IMR-90 (cell line): Measurements from ENCODE around the gene GLDC. TPM values are rescaled to one million over a fixed set of nuclear protein-coding genes. Genes with fewer than 3 reads are reported as not detected.

Source experiments
- ATAC-seq: fragments of 200-7000 bp; cut with Tn5 transposase; 2 replicates; pipeline ENCODE4 v1.9.1; 2020; ENCODE audit warnings: low read depth, mild to moderate bottlenecking, moderate library complexity
- BruUV-seq: library from RNA; stranded (reverse); fragments of 400-500 nt; replicated peaks from 2 replicates; lab custom pipeline; 2021; lab: Mats Ljungman, UMichigan
- CTCF ChIA-PET: fragments of 300-600 bp; formaldehyde crosslinking; extraction: SDS; loops from one replicate; lab custom pipeline; 2021; ENCODE audit warnings: antibody characterized with exemption; lab: Yijun Ruan, JAX
- POLR2A ChIA-PET: fragments of 300-600 bp; sonication (Branson Sonifier 250); formaldehyde crosslinking; loops from one replicate; lab custom pipeline; 2022; ENCODE audit warnings: antibody characterized with exemption; ENCODE audit not compliant: unreplicated experiment; lab: Charles Lee
- DNase-seq: peaks from one replicate; pipeline ENCODE4 v3.0.0; 2013
- H2AFZ ChIP-seq: replicated peaks from 2 replicates; pipeline ENCODE3; 2013; ENCODE audit warnings: low read length, mild to moderate bottlenecking; ENCODE audit not compliant: poor library complexity
- H2AK5ac ChIP-seq: 2 replicates; pipeline ENCODE4 v1.6.1; 2013; ENCODE audit warnings: low read depth, low read length, inconsistent platforms
- H2AK9ac ChIP-seq: replicated peaks from 2 replicates; pipeline ENCODE3; 2013; ENCODE audit warnings: mild to moderate bottlenecking, low read depth, low read length, moderate library complexity; ENCODE audit not compliant: poor library complexity
- H2BK120ac ChIP-seq: 2 replicates; pipeline ENCODE4 v1.6.1; 2013; ENCODE audit warnings: low read depth, low read length, inconsistent platforms
- H2BK15ac ChIP-seq: 3 replicates; pipeline ENCODE4 v1.6.1; 2013; ENCODE audit warnings: low read depth, low read length, inconsistent platforms
- H2BK20ac ChIP-seq: 2 replicates; pipeline ENCODE4 v1.6.1; 2013; ENCODE audit warnings: low read depth, mild to moderate bottlenecking, inconsistent platforms, low read length, moderate library complexity
- H2BK5ac ChIP-seq: 2 replicates; pipeline ENCODE4 v1.6.1; 2013; ENCODE audit warnings: mild to moderate bottlenecking, low read depth, low read length, inconsistent platforms; ENCODE audit not compliant: poor library complexity, severe bottlenecking
- H3K14ac ChIP-seq: replicated peaks from 2 replicates; pipeline ENCODE4 v1.6.1; 2013; ENCODE audit warnings: low read depth, low read length, inconsistent platforms
- H3K18ac ChIP-seq: 2 replicates; pipeline ENCODE4 v1.6.1; 2013; ENCODE audit warnings: low read depth, low read length, control low read depth
- H3K23ac ChIP-seq: 2 replicates; pipeline ENCODE4 v1.6.1; 2013; ENCODE audit warnings: low read depth, low read length, inconsistent platforms
- H3K27ac ChIP-seq: 2 replicates; pipeline ENCODE4 v1.5.1; 2013; ENCODE audit warnings: mild to moderate bottlenecking, control low read depth, low read length; ENCODE audit not compliant: insufficient read depth
- H3K27me3 ChIP-seq: 2 replicates; pipeline ENCODE4 v1.6.1; 2013; ENCODE audit warnings: low read length; ENCODE audit not compliant: control insufficient read depth, insufficient read depth
- H3K36me3 ChIP-seq: 2 replicates; pipeline ENCODE4 v1.6.1; 2013; ENCODE audit warnings: low read length, mixed read lengths; ENCODE audit not compliant: control insufficient read depth, insufficient read depth
- H3K4ac ChIP-seq: 2 replicates; pipeline ENCODE4 v1.6.1; 2013; ENCODE audit warnings: low read depth, low read length, inconsistent platforms
- H3K4me1 ChIP-seq: 2 replicates; pipeline ENCODE4 v1.6.1; 2013; ENCODE audit warnings: low read length, mixed read lengths; ENCODE audit not compliant: control insufficient read depth, insufficient read depth
- H3K4me2 ChIP-seq: 2 replicates; pipeline ENCODE4 v1.6.1; 2013; ENCODE audit warnings: low read depth, mild to moderate bottlenecking, control low read depth, low read length, moderate library complexity
- H3K4me3 ChIP-seq: 2 replicates; pipeline ENCODE4 v1.5.1; 2013; ENCODE audit warnings: low read depth, mild to moderate bottlenecking, control low read depth, low read length, moderate library complexity; ENCODE audit not compliant: insufficient read depth
- H3K56ac ChIP-seq: 2 replicates; pipeline ENCODE4 v1.6.1; 2013; ENCODE audit warnings: low read length, inconsistent platforms; ENCODE audit not compliant: insufficient read depth; ENCODE audit errors: extremely low read depth
- H3K79me1 ChIP-seq, 2 experiments: 2 replicates each; pipeline ENCODE4 v1.6.1; 2013; ENCODE audit warnings: low read length in 2 of 2, inconsistent platforms in 1 of 2, low read depth in 1 of 2
- H3K9ac ChIP-seq: 2 replicates; pipeline ENCODE4 v1.6.1; 2013; ENCODE audit warnings: low read depth, low read length, control low read depth
- H3K9me1 ChIP-seq: 2 replicates; pipeline ENCODE4 v1.6.1; 2013; ENCODE audit warnings: low read length, inconsistent platforms; ENCODE audit not compliant: insufficient read depth
- H3K9me3 ChIP-seq: 2 replicates; pipeline ENCODE4 v1.6.1; 2013; ENCODE audit warnings: low read length; ENCODE audit not compliant: control insufficient read depth, insufficient read depth
- H4K20me1 ChIP-seq: 2 replicates; pipeline ENCODE4 v1.6.1; 2013; ENCODE audit warnings: low read length, inconsistent platforms; ENCODE audit not compliant: insufficient read depth
- H4K5ac ChIP-seq: 2 replicates; pipeline ENCODE4 v1.6.1; 2013; ENCODE audit warnings: mild to moderate bottlenecking, low read depth, low read length, control low read depth
- H4K8ac ChIP-seq, 2 experiments: 2 replicates each; pipeline ENCODE4 v1.6.1; 2013; ENCODE audit warnings: low read depth in 2 of 2, low read length in 2 of 2, control low read depth in 1 of 2, inconsistent platforms in 1 of 2
- H4K91ac ChIP-seq: 2 replicates; pipeline ENCODE4 v1.6.1; 2013; ENCODE audit warnings: low read depth, low read length, inconsistent platforms; ENCODE audit not compliant: insufficient read depth
- MXI1 ChIP-seq: IDR thresholded peaks from 2 replicates; pipeline ENCODE4 v1.6.1; 2012; ENCODE audit warnings: low read depth, mild to moderate bottlenecking, low read length, moderate library complexity, borderline replicate concordance
- RCOR1 ChIP-seq: IDR thresholded peaks from 2 replicates; pipeline ENCODE4 v1.6.1; 2012; ENCODE audit warnings: mild to moderate bottlenecking, low read length, improper control_type of control experiment; ENCODE audit not compliant: insufficient replicate concordance
- WGBS, 2 experiments: methylation state at CpG; one replicate each; pipeline versions ENCODE4 v1.1.5 to v1.1.7; 2013; ENCODE audit warnings: missing lambda C conversion rate in 2 of 2; ENCODE audit not compliant: insufficient read length in 1 of 2; ENCODE audit errors: extremely low coverage in 2 of 2; 5-methylcytosine and 5-hydroxymethylcytosine counted together
- dilution Hi-C: fragments of 300-500 bp; cut with HindIII; formaldehyde crosslinking; loops from one replicate; pipeline ENCODE4 v1.14.3; 2018; ENCODE audit warnings: low sequenced_read_pairs; ENCODE audit not compliant: unreplicated experiment
- in situ Hi-C: fragments of 300-500 bp; cut with MboI; formaldehyde crosslinking; loops from 3 replicates; pipeline ENCODE4 v1.14.3; 2019; ENCODE audit warnings: low sequenced_read_pairs, inconsistent platforms, mixed read lengths
- intact Hi-C: fragments of 100-400 bp; cut with micrococcal nuclease; formaldehyde crosslinking; loops from 2 replicates; pipeline ENCODE4 v1.10.0; 2022
- polyA plus RNA-seq, 3 experiments: library from polyadenylated mRNA; depleted of rRNA; stranded (reverse); fragments of >200 nt; gene quantifications; 2 replicates each; pipeline ENCODE4 v1.2.3, GENCODE V29; 2012; ENCODE audit warnings: low replicate concordance in 1 of 3
- total RNA-seq: library from RNA; depleted of rRNA; stranded (reverse); fragments of >200 nt; gene quantifications from 2 replicates; pipeline ENCODE4 v1.2.3, GENCODE V29; 2012

GLDC gene
- total and polyA plus RNA-seq, 2 of the 4 experiments (the other 2 are of a cell fraction): 0.36 to 0.50 TPM

DNA sequence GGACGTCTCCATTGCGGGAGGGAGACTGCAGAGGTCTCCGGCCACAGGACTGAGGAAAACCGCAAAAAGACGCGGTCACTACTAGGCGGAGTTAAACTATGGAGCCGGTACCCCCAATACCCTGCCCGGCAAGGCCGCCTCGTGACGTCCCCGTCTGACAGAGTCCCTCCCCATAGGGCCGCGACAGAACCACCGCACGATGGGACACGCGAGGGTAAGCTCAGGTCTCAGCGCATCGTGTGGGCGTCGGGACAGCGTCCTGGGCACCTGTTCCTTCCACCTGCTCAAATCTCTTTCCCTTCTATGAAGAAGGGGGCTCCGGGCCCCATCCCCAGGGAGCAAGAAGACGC lies 35.2 kb upstream of the GLDC start:
- peak overlapping the region; percentile 80 for H3K4me3 ChIP-seq
- H3K4me2 ChIP-seq: peak overlapping the region; percentile 96
- peak overlapping the region; percentile 61; the same call in 1 of the 2 replicates for H3K18ac ChIP-seq
- peak overlapping the region; percentile 73 for H2AK5ac ChIP-seq
- intact Hi-C loops (loop anchor here (2.0 kb wide), 1 partner anchor 78 kb away; no protein-coding TSS in a partner anchor), dilution Hi-C loops (no loop called here), in situ Hi-C loops (loop anchor here (10.0 kb wide), 1 partner anchor 74 kb away; the partner anchor contains the start of gene KDM4C)
- ATAC-seq (peak; percentile 50), DNase-seq (peak; percentile 40)
- H4K5ac ChIP-seq: peak overlapping the region; percentile 72
- peak overlapping the region; percentile 32 for H2BK120ac ChIP-seq
- peak overlapping the region; percentile 77 for H2BK5ac ChIP-seq
- H3K9me3 ChIP-seq: no peaks in the 10 kb centered on the region
- H2BK15ac ChIP-seq: peak overlapping the region; percentile 27; the same call in 1 of the 3 replicates
- H3K4me1 ChIP-seq: no peaks in the 10 kb centered on the region
- peak overlapping the region; percentile 100 for H2AFZ ChIP-seq
- H3K23ac ChIP-seq: peak overlapping the region; percentile 61; the same call in 1 of the 2 replicates
- H2AK9ac ChIP-seq: peak overlapping the region; percentile 87
- WGBS, 2 experiments: 1% methylated on average over 11 of the region's 26 CpGs; no CpG with 5 or more reads in 1 of the 2 experiments
- peak overlapping the region; percentile 75 for H3K14ac ChIP-seq
- peaks cover 13 to 16% of the 10 kb centered on the region in 2 experiments for H3K79me1 ChIP-seq
- H3K9me1 ChIP-seq: peaks cover 4% of the 10 kb centered on the region
- 0 out of 2 replicates have a peak, but pooled peaks cover 2% of the 10 kb centered on the region for H3K36me3 ChIP-seq
- no peaks in the 10 kb centered on the region for H4K20me1 ChIP-seq
- H4K8ac ChIP-seq: peak overlapping the region; percentile 93 to 95
- no peak overlapping the region for H2BK20ac ChIP-seq
- peak overlapping the region; percentile 71 for H4K91ac ChIP-seq
- peak overlapping the region; percentile 45; the same call in 1 of the 2 replicates for H3K56ac ChIP-seq
- TF ChIP-seq MXI1: no peak
- peak; percentile 97 for TF ChIP-seq RCOR1
- no TSS peak for BruUV-seq
- peak overlapping the region; percentile 83 for H3K4ac ChIP-seq
- H3K27ac ChIP-seq: peak overlapping the region; percentile 56
- ChIA-PET CTCF (no interaction called here), POLR2A (no interaction called here)
- peak overlapping the region; percentile 87 for H3K9ac ChIP-seq
- no peaks in the 10 kb centered on the region for H3K27me3 ChIP-seq
